GM18861 (cell line): ENCODE results near the gene PSME1.

Experiments
- ATAC-seq: cut with Tn5 transposase; IDR thresholded peaks from one replicate; pipeline ENCODE4 v1.9.1; 2021; ENCODE audit not compliant: unreplicated experiment

PSME1 gene

DNA sequence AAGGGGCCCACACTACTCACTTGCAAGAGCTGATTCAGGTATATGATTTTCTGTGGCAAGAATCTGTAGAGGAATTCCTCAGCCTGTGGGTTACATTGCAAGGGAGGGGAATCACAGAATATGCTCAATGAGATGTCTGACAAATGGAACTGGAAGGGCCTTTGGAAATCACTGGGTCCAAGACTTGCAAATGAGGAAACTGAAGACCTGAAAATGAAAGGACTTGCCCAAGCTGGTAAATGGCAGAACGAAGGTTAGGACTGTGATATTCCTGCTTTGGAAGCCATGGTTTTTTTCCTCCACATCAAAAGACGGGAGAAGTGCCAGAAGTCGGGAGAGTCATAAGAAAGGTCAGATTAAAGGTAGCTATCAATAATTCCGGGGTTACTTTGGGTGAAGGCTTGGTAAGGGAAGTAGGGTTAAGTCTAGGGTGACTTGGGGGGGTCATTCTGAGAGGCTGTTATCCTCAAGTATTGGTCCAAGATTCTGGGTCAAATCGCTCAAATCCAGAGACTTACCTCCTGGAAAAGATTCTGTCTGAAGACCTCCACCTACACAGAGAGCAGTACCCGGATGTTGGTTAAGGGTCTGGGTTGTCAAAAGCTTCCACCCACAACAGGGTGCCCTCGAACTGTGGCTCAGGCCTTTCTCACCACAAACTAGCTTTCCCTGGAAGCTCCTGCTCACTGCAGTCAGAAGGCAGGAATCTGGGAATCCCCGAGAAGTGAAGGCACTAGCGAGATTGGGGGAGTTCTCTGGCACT is 9.9 kb downstream of the PSME1 start:
- ATAC-seq, result no peak

DNA sequence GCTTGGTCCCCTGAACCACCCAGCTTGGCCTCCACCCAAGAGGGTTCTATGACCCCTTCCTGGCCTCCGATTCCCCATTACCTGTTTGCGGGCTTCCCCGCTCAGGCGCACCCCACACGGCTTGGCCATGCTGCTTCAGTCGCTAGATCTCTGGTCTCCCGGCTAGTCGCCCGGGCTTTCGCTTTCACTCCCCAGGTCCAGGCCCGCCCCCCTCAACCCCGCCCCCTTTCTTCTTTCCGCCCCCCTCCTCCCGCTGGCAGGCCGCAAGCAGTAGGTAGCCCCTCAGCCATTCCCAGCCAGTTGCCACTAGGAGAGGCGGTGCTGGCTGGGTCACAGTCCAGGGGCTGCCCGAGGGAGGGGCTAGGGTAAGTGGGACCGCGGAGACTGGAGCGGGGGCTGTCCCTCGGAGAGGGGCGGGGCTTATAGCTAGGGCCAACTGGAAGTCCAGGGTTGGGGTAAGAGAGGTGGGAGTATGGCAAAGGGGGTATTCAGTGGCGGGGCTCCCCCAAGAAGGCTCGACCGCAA is 10.5 kb downstream of the PSME1 start, which contains the start of gene PSME2:
TSS of gene PSME2 (minus strand) at position 158 of the 525 bp plus-strand sequence. CDS start at position 129, 29 bp downstream.
- ATAC-seq, result peak; percentile 53

DNA sequence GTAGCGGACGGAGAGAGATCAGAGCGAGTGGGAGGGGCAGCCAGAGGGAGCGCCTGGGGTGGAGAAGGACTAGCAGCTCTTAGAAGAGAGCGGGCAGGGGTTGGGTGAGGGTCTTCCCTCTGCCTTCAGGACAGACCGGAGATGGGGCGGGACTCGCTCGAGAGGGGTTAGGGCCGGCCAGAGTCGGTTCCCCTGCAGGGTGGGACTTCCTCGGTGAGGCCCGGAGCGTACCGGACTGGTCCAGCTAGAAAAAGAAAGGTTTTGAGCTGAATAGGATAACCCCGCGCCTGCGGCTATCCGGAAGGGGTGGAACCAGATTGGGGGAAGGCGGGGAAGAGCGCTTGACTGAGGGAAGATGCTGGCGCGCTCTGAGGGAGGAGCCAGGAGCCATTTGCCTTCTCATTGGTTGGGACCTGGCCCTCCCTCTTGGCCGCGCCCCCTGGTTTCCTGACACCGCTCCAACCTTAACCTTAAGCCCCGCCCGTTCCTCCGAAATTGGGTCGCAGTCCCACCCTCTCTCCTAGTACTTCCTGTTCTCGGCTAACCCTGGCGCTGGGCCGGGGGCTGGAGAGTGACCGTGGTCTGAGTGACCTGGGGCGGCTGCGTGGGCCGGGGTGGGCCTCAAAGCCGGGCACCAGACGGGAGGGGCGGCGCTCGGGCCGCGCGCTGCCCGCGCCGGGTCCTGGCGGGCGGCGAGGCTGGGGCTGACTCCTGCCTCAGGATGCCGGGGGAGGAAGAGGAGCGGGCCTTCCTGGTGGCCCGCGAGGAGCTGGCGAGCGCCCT is 11.2 kb downstream of the PSME1 start, which contains the start of gene RNF31:
TSS of gene RNF31 (plus strand) at position 521 of the 783 bp plus-strand sequence. CDS start at position 722, 201 bp downstream.
- peak; percentile 74 for ATAC-seq

DNA sequence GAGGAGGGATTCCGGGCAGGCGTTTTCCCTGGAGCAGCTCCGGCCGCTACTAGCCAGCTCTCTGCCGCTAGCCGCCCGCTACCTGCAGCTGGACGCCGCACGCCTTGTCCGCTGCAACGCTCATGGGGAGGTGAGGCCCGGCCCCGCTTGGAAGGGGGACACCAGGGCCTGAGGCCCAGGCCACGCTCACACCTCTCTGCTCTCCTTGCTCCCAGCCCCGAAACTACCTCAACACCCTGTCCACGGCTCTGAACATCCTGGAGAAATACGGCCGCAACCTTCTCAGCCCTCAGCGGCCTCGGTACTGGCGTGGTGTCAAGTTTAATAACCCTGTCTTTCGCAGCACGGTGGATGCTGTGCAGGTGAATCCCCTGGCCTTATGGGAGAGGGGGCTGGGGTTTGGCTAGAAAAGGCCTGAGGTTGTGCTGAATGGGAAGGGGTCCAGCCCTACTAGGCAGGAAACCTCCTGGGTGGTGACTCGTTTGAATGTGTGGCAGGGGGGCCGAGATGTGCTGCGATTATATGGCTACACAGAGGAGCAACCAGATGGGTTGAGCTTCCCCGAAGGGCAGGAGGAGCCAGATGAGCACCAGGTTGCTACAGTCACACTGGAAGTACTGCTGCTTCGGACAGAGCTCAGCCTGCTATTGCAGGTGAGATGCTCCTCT is 11.9 kb downstream of the PSME1 start:
- no peak for ATAC-seq

DNA sequence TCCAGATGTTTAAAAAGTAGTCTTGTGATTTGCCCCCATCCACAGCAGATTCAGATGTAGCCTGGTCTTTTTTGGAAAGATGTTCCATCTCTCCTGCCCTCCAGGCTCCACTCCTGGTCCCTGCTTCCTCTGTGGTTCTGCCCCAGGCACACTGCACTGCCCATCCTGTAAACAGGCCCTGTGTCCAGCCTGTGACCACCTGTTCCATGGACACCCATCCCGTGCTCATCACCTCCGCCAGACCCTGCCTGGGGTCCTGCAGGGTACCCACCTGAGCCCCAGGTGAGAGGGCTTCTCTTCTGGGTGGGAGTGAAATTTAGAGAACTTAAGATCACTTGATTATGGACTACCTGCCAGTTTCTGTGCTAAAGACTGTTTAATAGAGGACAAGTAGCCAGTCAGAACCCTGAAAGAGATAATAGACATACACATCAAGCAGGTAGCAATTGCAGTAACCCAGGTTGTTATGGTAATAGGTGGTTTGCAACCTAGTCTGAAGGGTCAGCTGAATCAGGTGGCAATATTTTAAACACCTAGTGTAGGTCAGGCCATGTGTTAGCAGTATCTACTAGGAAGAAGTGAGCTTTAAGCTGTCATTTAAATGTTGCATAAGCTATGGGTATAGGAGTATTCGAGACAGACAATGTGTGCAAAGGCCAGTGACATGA is 13.4 kb downstream of the PSME1 start:
- ATAC-seq, result no peak

DNA sequence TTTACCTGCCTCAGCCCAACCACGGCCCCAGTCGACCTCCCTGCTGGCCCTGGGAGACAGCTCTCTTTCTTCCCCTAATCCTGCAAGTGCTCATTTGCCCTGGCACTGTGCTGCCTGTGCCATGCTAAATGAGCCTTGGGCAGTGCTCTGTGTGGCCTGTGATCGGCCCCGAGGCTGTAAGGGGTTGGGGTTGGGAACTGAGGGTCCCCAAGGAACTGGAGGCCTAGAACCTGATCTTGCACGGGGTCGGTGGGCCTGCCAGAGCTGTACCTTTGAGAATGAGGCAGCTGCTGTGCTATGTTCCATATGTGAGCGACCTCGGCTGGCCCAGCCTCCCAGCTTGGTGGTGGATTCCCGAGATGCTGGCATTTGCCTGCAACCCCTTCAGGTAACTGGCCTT is 14.1 kb downstream of the PSME1 start:
- no peak for ATAC-seq

DNA sequence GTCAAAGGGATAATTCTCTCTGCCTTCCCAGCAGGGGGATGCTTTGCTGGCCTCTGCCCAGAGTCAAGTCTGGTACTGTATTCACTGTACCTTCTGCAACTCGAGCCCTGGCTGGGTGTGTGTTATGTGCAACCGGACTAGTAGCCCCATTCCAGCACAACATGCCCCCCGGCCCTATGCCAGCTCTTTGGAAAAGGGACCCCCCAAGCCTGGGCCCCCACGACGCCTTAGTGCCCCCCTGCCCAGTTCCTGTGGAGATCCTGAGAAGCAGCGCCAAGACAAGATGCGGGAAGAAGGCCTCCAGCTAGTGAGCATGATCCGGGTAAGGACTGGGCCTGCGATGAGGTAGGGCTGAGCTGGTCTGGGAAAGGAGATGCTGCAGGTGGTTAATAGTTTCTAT is 14.6 kb downstream of the PSME1 start:
- no peak for ATAC-seq

DNA sequence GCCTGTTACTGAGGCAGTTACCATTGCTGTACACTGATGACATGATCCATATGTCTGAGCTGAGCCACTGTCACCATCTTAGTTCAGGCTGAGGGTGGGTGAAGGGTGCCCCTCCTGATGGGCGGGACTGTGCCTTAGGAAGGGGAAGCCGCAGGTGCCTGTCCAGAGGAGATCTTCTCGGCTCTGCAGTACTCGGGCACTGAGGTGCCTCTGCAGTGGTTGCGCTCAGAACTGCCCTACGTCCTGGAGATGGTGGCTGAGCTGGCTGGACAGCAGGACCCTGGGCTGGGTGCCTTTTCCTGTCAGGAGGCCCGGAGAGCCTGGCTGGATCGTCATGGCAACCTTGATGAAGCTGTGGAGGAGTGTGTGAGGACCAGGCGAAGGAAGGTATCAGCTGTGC is 15.0 kb downstream of the PSME1 start:
- ATAC-seq, result no peak

DNA sequence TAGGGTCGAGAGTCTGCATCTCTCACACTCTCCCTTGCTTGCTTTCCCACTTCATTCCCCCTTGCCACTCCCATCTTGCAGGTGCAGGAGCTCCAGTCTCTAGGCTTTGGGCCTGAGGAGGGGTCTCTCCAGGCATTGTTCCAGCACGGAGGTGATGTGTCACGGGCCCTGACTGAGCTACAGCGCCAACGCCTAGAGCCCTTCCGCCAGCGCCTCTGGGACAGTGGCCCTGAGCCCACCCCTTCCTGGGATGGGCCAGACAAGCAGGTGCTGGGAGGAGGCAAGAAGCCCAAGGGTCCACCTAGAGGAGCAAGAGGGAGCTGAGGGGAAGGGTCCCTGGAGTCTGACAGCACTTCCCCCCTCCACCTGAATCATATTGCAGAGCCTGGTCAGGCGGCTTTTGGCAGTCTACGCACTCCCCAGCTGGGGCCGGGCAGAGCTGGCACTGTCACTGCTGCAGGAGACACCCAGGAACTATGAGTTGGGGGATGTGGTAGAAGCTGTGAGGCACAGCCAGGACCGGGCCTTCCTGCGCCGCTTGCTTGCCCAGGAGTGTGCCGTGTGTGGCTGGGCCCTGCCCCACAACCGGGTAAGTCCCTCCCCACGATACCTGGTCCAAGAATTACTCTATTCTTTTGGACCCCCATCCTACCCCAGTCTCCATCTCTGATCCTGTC is 15.5 kb downstream of the PSME1 start:
- ATAC-seq, result no peak

DNA sequence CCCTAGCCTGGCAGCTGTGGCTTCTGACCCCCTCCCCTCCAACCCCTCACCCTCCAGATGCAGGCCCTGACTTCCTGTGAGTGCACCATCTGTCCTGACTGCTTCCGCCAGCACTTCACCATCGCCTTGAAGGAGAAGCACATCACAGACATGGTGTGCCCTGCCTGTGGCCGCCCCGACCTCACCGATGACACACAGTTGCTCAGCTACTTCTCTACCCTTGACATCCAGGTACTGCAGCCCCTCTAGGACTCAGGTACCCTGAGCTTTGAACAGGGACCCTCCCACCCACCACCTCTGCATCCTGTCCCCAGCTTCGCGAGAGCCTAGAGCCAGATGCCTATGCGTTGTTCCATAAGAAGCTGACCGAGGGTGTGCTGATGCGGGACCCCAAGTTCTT is 19.1 kb downstream of the PSME1 start:
- ATAC-seq, result no peak

DNA sequence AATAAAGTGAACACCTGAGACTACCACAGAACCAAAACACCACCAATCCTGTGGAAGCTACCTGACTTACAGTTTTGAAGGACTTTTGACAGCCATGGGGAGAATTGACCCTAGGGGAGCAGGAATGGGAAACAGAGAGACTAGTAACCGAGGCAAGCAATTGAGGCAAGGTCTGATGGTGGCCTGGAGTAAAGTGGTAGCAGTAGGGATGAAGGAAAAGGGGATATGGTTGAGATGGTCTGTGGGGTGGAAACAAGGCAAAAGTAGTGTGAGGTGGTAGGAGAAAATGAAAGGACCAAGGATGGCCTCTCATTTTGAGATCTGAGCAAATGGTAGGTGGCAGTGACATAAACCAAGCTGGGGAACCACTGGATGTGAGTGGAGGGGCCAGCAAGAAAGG is 20.8 kb downstream of the PSME1 start:
- no peak for ATAC-seq

DNA sequence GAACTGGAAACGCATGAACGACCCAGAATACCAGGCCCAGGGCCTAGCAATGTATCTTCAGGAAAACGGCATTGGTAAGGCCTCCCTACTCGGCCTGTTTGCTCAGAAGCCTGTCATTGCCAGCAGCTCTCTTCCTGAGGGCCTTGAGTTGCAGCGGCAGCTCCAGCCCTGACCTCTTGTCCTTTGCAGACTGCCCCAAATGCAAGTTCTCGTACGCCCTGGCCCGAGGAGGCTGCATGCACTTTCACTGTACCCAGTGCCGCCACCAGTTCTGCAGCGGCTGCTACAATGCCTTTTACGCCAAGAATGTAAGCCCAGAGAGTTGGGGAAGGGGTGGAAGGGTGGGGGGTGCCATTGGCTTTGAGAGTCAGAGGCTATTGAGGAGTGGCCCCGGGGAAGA is 21.3 kb downstream of the PSME1 start:
- ATAC-seq, result no peak

DNA sequence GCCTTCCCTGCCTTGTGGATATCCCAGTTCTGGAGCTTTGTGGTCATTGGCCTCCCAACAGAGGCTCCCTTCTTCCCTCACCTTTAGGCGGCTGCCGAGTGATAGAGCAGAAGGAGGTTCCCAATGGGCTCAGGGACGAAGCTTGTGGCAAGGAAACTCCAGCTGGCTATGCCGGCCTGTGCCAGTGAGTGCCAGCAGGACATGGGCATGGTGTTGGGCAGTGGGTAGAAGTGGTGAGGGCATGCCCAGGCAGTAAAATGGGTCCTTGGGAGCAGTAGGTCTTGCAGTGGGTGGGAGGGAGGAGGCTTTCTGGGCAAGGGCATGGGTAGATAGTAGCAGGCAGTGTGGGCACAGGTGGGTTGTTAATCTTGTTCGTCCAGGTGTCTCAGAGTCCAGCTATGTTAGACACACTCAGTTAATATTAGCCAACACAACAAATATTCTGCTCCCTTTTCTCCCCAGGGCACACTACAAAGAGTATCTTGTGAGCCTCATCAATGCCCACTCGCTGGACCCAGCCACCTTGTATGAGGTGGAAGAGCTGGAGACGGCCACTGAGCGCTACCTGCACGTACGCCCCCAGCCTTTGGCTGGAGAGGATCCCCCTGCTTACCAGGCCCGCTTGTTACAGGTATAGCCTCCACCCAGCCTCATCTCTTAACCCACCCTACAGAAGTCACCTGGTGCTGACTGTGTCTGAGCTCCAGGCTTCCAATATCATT is 23.9 kb downstream of the PSME1 start:
- no peak for ATAC-seq

DNA sequence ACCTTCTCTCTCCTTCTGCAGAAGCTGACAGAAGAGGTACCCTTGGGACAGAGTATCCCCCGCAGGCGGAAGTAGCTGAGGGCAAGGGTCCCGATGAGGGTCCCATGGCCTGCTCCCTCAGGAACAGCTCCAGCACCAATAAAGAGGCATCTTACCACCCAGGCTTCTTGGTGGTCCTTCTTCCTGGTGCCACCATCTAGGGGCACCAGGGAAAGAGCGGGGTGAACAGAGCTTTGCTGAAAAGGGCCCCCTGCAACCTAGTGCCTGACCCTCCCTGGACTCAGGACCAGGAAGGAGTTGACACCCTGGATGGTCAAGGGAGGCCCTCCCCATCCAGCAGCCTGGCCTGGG is 24.5 kb downstream of the PSME1 start:
- no peak for ATAC-seq

DNA sequence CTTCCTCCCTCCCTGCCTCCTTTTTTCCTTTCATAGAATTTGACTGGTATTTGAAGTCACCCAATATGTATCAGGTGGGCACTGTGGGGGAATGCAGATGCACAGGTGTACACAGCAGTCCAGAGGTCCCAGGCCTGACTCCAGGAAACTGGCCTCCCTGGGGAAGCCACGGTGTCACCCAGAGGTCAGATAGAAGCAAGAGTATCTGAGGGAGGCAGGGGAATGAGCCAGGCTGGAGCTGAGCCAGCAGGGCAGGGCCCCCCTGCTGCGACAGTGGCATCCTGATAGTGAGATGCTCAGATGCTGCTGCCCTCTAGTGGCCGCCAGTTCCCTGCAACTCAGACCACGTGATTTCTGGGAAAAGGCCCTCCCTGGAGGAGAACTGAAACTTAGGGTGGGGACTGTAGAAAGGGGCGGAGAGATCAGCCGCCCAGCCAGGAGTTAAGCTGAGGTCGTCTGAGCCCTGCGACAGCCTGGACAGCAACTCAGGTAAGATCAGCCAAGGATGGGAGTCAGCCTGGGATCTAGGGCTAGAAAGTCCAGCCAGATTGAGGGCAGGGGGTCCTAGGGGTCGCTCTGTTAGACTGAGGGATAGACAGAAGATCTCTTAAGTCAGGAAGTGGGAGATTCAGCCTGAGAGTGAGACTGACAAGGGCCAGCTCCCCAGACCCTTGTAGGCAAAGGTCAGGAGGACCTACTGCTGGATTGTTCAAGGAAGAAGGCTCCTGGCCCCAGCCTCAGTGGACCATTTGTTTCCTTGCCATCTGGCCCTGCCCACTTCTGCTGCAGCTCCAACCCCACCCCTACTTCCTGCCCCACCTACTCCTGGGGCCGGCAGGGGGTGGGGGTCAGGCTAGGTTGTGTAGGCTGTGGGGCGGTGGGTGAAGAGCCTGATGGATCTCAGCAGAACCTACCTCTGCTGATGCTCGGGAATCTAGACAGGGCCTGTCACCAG is 25.1 kb downstream of the PSME1 start, which contains the start of gene IRF9:
TSS of gene IRF9 (plus strand) at position 416 of the 955 bp plus-strand sequence. CDS start 880 bp downstream, outside the sequence.
- ATAC-seq, result peak; percentile 72

DNA sequence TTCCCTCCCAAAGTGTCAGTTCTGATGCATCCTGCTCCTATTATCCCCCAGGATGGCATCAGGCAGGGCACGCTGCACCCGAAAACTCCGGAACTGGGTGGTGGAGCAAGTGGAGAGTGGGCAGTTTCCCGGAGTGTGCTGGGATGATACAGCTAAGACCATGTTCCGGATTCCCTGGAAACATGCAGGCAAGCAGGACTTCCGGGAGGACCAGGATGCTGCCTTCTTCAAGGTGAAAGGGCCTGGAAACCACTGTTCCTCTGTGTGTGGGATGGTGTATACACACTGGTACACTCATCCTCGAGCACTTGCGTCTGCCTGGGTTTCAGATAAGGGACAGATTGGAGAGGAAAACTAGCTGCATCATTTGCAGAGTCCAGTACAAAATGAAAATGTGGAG is 26.1 kb downstream of the PSME1 start:
- ATAC-seq, result no peak

DNA sequence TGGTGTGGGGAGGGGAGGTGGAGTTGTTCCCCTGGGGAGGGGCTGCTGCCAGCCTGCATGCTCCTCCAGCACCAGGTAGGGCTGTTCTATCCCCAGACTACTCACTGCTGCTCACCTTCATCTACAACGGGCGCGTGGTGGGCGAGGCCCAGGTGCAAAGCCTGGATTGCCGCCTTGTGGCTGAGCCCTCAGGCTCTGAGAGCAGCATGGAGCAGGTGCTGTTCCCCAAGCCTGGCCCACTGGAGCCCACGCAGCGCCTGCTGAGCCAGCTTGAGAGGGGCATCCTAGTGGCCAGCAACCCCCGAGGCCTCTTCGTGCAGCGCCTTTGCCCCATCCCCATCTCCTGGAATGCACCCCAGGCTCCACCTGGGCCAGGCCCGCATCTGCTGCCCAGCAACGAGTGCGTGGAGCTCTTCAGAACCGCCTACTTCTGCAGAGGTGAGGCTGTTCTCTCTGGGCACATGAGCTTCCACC is 28.6 kb downstream of the PSME1 start:
- ATAC-seq, result no peak

DNA sequence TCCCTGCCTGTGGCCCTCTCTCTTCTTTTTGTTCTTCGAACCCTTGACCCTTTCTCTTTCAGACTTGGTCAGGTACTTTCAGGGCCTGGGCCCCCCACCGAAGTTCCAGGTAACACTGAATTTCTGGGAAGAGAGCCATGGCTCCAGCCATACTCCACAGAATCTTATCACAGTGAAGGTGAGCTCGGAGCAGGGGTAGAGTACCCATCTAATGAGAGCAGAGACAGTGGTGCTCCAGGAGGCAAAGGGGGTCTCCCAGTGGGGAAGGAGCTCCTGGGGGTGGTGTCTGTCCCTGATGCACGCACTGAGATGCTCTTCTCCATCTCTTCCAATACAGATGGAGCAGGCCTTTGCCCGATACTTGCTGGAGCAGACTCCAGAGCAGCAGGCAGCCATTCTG is 29.8 kb downstream of the PSME1 start:
- no peak for ATAC-seq
